DMS79 treated with DMSO at 0.1 percent for 48 hours (cell line): ENCODE data around the gene TXNL4A.

Source experiments
- DNase-seq: peaks from one replicate; lab custom pipeline; 2025; lab: John Stamatoyannopoulos, UW

The TXNL4A gene

GRCh38 chr18:79949697-79950487, 38.5 kb downstream of the TXNL4A start:
- DNase-seq: no peak

GRCh38 chr18:79948719-79949411, 39.5 kb downstream of the TXNL4A start:
- no peak for DNase-seq

- no peak for DNase-seq
Observed at GRCh38 chr18:79947881-79948610, 40.3 kb downstream of the TXNL4A start.

- DNase-seq: no peak
Observed at GRCh38 chr18:79947054-79947755, 41.2 kb downstream of the TXNL4A start.

GRCh38 chr18:79945118-79946042, 43.0 kb downstream of the TXNL4A start:
- no peak for DNase-seq

GRCh38 chr18:79944746-79945117, 43.6 kb downstream of the TXNL4A start:
- no peak for DNase-seq

GRCh38 chr18:79944126-79944731, 44.1 kb downstream of the TXNL4A start:
- DNase-seq: no peak

- DNase-seq: no peak
Observed at GRCh38 chr18:79943608-79944125, 44.7 kb downstream of the TXNL4A start.

- DNase-seq: no peak
Observed at GRCh38 chr18:79942786-79943607, 45.4 kb downstream of the TXNL4A start.

- no peak for DNase-seq
Observed at GRCh38 chr18:79942211-79942610, 46.2 kb downstream of the TXNL4A start.

GRCh38 chr18:79941473-79942119, 46.8 kb downstream of the TXNL4A start:
- DNase-seq: no peak

GRCh38 chr18:79940814-79941472, 47.4 kb downstream of the TXNL4A start:
- peak; percentile 12 for DNase-seq

GRCh38 chr18:79940126-79940813, 48.1 kb downstream of the TXNL4A start:
- no peak for DNase-seq

- no peak for DNase-seq
Observed at GRCh38 chr18:79939096-79939495, 49.3 kb downstream of the TXNL4A start.

- DNase-seq: no peak
Observed at GRCh38 chr18:79938196-79938595, 50.2 kb downstream of the TXNL4A start.

GRCh38 chr18:79937103-79937860, 51.1 kb downstream of the TXNL4A start:
- no peak for DNase-seq

- no peak for DNase-seq
Observed at GRCh38 chr18:79936641-79937040, 51.7 kb downstream of the TXNL4A start.
